Measurements from ENCODE around the gene XRCC6.
A peak's percentile ranks its signal among the peaks of the same experiment; 100 is the strongest.
"Not testable (repeated sequence)": the region's sequence is repeated elsewhere in the genome, so short reads cannot be mapped to it uniquely, and the experiment has no call there.

Gene XRCC6

DNA sequence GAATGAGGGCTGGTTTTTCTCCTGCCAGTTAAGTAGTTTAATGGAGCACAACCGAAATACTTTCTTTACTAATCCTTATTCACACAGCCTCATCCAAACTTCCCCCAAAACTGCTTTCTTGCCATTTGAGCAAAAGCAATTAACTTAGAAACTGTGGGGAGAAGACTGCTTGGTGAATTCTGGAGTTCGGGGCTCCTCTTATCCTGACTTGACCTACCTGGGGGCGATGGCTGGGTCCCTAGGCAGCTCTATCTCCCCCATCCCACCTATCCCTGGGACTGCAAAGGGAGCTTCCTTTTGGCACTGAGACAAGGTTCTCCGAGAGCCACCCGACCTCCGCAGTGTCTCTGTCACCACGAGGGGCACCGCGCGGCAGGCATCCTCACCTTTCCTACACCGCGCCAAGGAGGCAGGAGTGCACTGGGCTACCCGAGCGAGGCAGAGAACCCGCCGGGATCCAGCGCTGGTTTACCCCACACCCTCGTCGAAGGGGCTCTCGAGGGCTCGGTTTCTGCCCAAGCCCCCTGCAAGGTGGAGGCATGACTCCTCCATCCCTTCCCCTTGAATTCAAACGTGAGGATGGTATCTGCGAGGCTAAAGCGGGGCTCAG is 1.0 kb upstream of the XRCC6 start:
- H3K9me3 Mint-ChIP-seq = no peaks in the 10 kb centered on the region
- peak overlapping the region; percentile 99 for H3K27ac Mint-ChIP-seq
- H3K36me3 Mint-ChIP-seq = peaks cover 22% of the 10 kb centered on the region
- peak; percentile 67 for DNase-seq
- peaks cover 42% of the 10 kb centered on the region for H3K4me1 Mint-ChIP-seq
- no peaks in the 10 kb centered on the region for H3K27me3 Mint-ChIP-seq
- peak overlapping the region; percentile 99 for H3K4me3 Mint-ChIP-seq
- CTCF ChIA-PET = interaction anchor here (1.0 to 1.4 kb wide), 3 partner anchors 46 to 77 kb away, joined by 3 to 7 read pairs (median 4); partner anchors contain the start of gene POLR3H

DNA sequence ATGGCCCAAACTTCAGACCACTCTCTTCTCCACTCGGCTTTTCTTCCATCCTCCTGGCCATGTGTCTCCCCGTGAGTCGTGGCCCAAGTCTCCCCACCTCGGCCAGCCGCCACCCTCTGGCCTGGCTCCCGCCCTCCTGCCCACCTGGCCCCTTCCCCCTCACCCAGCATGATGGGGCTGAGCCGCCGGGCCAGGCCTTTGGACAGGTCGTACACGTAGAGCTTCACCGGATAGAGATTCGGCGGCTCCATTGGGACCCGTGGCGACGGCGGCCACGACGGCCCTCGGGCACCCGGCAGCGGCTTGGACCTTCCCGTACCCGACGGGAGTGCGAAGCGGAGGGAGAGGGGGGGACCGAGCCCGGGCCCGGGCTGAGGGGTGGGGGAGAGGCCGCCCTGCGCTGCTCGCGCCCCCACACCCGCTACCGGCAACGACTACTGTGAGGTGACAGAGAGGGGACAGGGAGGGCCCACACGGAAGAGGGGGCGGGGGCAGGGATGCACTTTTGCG is 451 bp upstream of the XRCC6 start, which contains the start of gene DESI1:
Gene DESI1 (minus strand): TSS at position 455 of the 510 bp plus-strand sequence. CDS start 204 bp downstream, at position 251.
- H3K27ac Mint-ChIP-seq = peak within 1 kb of the TSS; percentile 99
- no peaks in the 10 kb centered on the region for H3K9me3 Mint-ChIP-seq
- no peaks in the 10 kb centered on the region for H3K27me3 Mint-ChIP-seq
- peaks cover 24% of the 10 kb centered on the region for H3K36me3 Mint-ChIP-seq
- peaks cover 44% of the 10 kb centered on the region for H3K4me1 Mint-ChIP-seq
- H3K4me3 Mint-ChIP-seq = peak within 1 kb of the TSS; percentile 99
- CTCF ChIA-PET = interaction anchor here (1.4 kb wide), 1 partner anchor 77 kb away, joined by 4 read pairs; the partner anchor contains the start of gene POLR3H
- DNase-seq = no peak

DNA sequence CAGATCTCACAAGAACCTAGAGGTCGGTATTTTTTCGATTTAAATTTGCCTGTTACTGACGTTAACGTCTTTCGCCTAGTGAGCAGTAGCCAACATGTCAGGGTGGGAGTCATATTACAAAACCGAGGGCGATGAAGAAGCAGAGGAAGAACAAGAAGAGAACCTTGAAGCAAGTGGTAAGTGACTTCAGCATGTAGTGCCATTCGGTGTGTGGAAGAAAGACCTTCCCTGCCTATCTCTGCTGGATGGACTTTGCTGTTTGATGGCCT is 750 bp downstream of the XRCC6 start:
- H3K4me3 Mint-ChIP-seq = peak overlapping the region; percentile 99
- H3K4me1 Mint-ChIP-seq = peaks cover 44% of the 10 kb centered on the region
- H3K36me3 Mint-ChIP-seq = peaks cover 26% of the 10 kb centered on the region
- no peaks in the 10 kb centered on the region for H3K27me3 Mint-ChIP-seq
- no peaks in the 10 kb centered on the region for H3K9me3 Mint-ChIP-seq
- peak overlapping the region; percentile 99 for H3K27ac Mint-ChIP-seq
- CTCF ChIA-PET = no interaction called here
- DNase-seq = no peak

DNA sequence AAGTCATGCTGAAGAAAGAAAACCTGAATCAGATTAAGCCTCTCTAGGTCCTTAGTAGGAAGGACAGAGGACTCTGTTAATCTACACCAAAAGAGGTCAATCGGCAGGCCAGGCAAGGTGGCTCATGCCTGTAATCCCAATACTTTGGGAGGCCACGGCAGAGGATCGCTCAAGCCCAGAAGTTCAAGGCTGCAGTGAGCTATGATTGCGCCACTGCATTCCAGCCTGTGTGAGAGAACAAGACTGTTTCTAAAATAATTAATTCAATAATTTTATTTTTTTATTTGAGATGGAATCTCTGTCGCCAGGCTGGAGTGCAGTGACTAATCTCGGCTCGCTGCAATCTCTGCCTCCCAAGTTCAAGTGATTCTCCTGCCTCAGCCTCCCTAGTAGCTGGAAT is 4.5 kb downstream of the XRCC6 start:
- H3K27ac Mint-ChIP-seq = no peak overlapping the region
- H3K4me3 Mint-ChIP-seq = no peak overlapping the region
- H3K27me3 Mint-ChIP-seq = no peaks in the 10 kb centered on the region
- DNase-seq = no peak
- H3K36me3 Mint-ChIP-seq = peaks cover 50% of the 10 kb centered on the region
- CTCF ChIA-PET = interaction anchor here (0.8 to 1.5 kb wide), 2 partner anchors 41 to 72 kb away, joined by 3 read pairs; no protein-coding TSS in a partner anchor
- H3K9me3 Mint-ChIP-seq = no peaks in the 10 kb centered on the region
- H3K4me1 Mint-ChIP-seq = peaks cover 22% of the 10 kb centered on the region

DNA sequence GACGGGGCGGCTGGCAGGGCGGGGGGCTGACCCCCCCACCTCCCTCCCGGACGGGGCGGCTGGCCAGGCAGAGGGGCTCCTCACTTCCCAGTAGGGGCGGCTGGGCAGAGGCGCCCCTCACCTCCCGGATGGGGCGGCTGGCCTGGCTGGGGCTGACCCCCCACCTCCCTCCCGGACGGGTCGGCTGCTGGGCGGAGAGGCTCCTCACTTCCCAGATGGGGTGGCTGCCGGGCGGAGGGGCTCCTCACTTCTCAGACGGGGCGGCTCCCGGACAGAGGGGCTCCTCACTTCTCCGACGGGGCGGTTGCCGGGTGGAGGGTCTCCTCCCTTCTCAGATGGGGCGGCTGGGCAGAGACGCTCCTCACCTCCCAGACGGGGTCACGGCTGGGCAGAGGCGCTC is 10.0 kb downstream of the XRCC6 start:
- H3K4me3 Mint-ChIP-seq, H3K27me3 Mint-ChIP-seq, H3K4me1 Mint-ChIP-seq, H3K9me3 Mint-ChIP-seq, CTCF ChIA-PET, DNase-seq, H3K27ac Mint-ChIP-seq: not testable (repeated sequence)
- peaks cover 59% of the 10 kb centered on the region for H3K36me3 Mint-ChIP-seq

DNA sequence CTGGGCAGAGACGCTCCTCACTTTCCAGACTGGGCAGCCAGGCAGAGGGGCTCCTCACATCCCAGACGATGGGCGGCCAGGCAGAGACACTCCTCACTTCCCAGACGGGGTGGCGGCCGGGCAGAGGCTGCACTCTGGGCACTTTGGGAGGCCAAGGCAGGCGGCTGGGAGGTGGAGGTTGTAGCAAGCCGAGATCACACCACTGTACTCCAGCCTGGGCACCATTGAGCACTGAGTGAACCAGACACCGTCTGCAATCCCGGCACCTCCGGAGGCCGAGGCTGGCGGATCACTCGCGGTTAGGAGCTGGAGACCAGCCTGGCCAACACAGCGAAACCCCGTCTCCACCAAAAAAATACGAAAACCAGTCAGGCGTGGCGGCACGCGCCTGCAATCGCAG is 10.5 kb downstream of the XRCC6 start:
- H3K4me3 Mint-ChIP-seq, H3K9me3 Mint-ChIP-seq, DNase-seq, H3K4me1 Mint-ChIP-seq, H3K27ac Mint-ChIP-seq, H3K27me3 Mint-ChIP-seq, CTCF ChIA-PET: not testable (repeated sequence)
- peaks cover 64% of the 10 kb centered on the region for H3K36me3 Mint-ChIP-seq

DNA sequence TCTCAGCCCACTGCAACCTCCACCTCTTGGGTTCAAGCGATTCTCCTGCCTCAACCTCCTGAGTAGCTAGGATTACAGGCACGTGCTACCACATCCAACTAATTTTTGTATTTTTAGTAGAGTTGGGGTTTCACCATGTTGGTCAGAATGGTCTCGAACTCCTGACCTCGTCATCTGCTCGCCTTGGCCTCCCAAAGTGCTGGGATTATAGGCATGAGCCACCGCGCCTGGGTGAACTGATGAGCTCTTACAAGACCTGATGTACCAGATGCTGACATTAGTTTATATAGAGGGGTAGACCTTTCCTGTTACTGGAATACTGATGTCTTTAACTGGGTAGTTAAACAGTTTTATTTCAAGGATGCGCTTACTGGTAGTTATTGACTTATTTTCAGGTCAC is 13.5 kb downstream of the XRCC6 start:
- H3K27me3 Mint-ChIP-seq, H3K4me3 Mint-ChIP-seq, CTCF ChIA-PET, H3K9me3 Mint-ChIP-seq, H3K4me1 Mint-ChIP-seq, H3K27ac Mint-ChIP-seq, DNase-seq: not testable (repeated sequence)
- H3K36me3 Mint-ChIP-seq = peaks cover 53% of the 10 kb centered on the region

DNA sequence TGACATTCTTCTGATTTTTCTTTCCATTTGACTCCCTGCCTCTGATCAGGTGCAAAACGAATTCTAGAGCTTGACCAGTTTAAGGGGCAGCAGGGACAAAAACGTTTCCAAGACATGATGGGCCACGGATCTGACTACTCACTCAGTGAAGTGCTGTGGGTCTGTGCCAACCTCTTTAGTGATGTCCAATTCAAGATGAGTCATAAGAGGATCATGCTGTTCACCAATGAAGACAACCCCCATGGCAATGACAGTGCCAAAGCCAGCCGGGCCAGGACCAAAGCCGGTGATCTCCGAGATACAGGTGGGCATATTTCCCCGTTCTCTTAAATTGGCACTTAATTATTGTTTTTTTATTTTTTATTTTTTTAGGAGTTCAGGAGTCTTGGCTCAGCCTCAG is 15.4 kb downstream of the XRCC6 start:
- Mint-ChIP-seq H3K4me3 (no peak overlapping the region), H3K27me3 (no peaks in the 10 kb centered on the region), H3K36me3 (peaks cover 55% of the 10 kb centered on the region), H3K9me3 (no peaks in the 10 kb centered on the region), H3K27ac (no peak overlapping the region), H3K4me1 (no peaks in the 10 kb centered on the region)
- CTCF ChIA-PET = interaction anchor here (1.6 kb wide), 1 partner anchor 31 kb away, joined by 5 read pairs; no protein-coding TSS in a partner anchor
- DNase-seq = no peak

DNA sequence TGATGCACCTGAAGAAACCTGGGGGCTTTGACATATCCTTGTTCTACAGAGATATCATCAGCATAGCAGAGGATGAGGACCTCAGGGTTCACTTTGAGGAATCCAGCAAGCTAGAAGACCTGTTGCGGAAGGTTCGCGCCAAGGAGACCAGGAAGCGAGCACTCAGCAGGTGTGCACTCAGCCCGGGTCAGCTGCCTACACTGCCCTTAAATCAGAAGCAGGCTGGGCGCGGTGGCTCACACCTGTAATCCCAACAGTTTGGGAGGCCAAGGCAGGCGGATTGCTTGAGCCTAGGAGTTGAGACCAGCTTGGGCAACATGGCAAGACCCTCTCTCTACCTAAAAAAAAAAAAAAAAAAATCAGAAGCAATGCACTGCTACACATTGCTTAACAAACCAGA is 16.5 kb downstream of the XRCC6 start:
- H3K4me1 Mint-ChIP-seq, H3K27me3 Mint-ChIP-seq, H3K4me3 Mint-ChIP-seq, H3K27ac Mint-ChIP-seq, H3K9me3 Mint-ChIP-seq, DNase-seq: not testable (repeated sequence)
- CTCF ChIA-PET = interaction anchor here (1.6 kb wide), 1 partner anchor 29 kb away, joined by 5 read pairs; no protein-coding TSS in a partner anchor
- peaks cover 60% of the 10 kb centered on the region for H3K36me3 Mint-ChIP-seq

DNA sequence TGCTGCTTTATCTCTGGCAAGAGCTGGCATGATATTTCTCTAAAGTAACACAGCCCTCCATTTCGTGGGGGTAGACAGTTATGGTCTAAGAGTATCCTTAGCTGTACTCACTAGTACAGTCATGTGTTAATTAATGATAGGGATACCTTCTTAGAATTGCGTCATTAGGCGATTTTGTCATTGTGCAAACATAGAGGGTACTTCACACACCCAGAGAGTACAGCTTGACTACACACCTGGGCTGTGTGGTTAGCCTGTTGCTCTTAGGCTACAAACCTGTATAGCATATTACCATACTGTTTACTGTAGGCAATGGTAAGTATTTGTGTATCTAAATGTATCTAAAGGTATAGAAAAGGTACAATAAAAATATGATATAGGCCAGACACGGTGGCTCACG is 17.0 kb downstream of the XRCC6 start:
- Mint-ChIP-seq H3K27ac (no peak overlapping the region), H3K27me3 (no peaks in the 10 kb centered on the region), H3K36me3 (peaks cover 63% of the 10 kb centered on the region), H3K4me1 (no peaks in the 10 kb centered on the region), H3K9me3 (no peaks in the 10 kb centered on the region), H3K4me3 (no peak overlapping the region)
- CTCF ChIA-PET = interaction anchor here (1.6 kb wide), 1 partner anchor 29 kb away, joined by 5 read pairs; no protein-coding TSS in a partner anchor
- no peak for DNase-seq

DNA sequence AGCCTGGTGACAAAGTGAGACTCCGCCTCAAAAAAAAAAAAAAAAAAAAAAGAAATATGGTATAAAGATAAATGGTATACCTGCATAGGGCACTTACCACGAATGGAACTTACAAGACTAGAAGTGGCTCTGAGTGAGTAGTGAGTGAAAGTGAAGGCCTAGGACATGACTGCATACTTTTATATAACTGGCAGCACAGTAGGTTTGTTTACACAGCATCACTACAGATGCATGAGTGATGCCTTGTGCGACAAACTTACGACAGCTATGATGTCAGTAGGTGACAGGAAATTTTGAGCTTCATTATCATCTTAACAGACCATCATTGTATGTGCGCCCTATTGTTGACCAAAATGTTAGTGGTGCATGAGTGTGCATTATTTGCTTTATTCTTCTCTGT is 17.7 kb downstream of the XRCC6 start:
- peaks cover 60% of the 10 kb centered on the region for H3K36me3 Mint-ChIP-seq
- H3K27me3 Mint-ChIP-seq = no peaks in the 10 kb centered on the region
- CTCF ChIA-PET = no interaction called here
- H3K27ac Mint-ChIP-seq = no peak overlapping the region
- no peaks in the 10 kb centered on the region for H3K9me3 Mint-ChIP-seq
- no peak overlapping the region for H3K4me3 Mint-ChIP-seq
- H3K4me1 Mint-ChIP-seq = no peaks in the 10 kb centered on the region
- no peak for DNase-seq

DNA sequence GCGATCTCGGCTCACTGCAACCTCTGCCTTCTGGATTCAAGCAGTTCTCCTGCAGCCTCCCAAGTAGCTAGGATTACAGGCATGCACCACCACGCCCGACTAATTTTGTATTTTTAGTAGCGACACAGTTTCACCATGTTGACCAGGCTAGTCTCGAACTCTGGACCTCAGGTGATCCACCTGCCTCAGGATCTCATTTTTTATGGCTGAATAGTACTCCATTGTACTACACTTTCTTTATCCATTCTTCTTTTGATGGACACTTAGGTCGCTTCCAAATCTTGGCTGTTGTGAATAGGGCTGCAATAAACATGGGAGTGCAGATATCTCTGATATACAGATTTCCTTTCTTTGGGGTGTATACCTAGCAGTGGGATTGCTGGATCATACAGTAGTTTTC is 20.8 kb downstream of the XRCC6 start:
- CTCF ChIA-PET = no interaction called here
- H3K4me1 Mint-ChIP-seq = no peaks in the 10 kb centered on the region
- H3K9me3 Mint-ChIP-seq = no peaks in the 10 kb centered on the region
- peaks cover 46% of the 10 kb centered on the region for H3K36me3 Mint-ChIP-seq
- no peak overlapping the region for H3K27ac Mint-ChIP-seq
- no peaks in the 10 kb centered on the region for H3K27me3 Mint-ChIP-seq
- H3K4me3 Mint-ChIP-seq = no peak overlapping the region
- no peak for DNase-seq

DNA sequence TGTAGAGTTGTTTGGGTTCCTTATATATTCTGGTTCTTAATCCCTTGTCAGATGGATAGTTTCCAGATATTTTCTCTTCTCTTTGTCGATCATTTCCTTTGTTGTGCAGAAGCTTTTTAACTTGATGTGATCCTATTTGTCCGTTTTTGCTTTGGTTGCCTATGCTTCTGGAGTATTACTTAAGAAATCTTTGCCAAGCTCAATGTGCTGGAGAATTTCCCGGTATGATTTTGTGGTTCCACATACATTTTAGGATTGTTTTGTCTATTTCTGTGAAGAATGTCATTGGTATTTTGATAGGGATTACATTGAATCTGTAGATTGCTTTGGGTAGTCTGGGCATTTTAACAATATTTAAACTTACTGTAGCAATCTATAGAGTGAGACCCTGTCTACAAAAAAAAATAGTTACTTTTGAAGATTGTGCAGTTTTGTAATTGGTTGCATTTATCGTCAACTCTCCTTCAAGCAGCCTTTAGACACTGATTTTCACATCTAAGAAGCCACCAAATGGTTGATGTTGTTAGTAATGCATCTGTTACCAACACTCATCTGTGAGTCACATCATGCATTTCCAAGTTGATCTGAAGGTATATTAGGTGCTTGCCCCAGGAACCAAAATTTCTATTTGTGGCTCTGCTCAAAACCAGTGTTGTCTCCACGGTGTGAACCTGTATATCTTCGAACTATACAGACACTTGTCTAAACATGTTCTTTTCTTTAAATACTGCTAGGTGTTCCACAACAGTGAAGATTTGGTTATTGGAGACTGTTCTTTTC is 21.4 kb downstream of the XRCC6 start:
- DNase-seq = no peak
- Mint-ChIP-seq H3K27me3 (no peaks in the 10 kb centered on the region), H3K4me3 (no peak overlapping the region), H3K9me3 (no peaks in the 10 kb centered on the region), H3K36me3 (peaks cover 44% of the 10 kb centered on the region), H3K4me1 (no peaks in the 10 kb centered on the region), H3K27ac (no peak overlapping the region)
- CTCF ChIA-PET = no interaction called here

DNA sequence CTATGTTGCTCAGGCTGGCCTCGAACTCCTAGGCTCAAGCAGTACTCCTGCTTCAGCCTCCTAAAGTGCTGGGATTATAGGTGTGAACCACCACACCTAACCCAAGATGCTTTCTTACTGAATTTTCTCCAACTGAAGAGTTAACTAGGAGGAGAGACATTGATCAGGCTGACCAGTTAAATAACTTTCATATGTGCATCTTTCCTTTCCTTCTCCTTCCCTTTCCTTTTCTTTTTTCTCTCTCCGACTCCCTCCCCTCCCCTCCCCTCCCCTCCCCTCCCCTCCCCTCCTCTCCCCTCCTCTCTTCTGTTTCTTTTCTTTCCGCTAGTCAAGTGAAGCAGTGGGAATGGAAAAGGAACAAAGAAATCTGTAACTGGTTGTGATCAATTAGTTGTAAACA is 26.7 kb downstream of the XRCC6 start:
- Mint-ChIP-seq H3K4me1 (peaks cover 6% of the 10 kb centered on the region), H3K27ac (no peak overlapping the region), H3K9me3 (no peaks in the 10 kb centered on the region), H3K36me3 (peaks cover 37% of the 10 kb centered on the region), H3K4me3 (no peak overlapping the region), H3K27me3 (no peaks in the 10 kb centered on the region)
- no peak for DNase-seq
- CTCF ChIA-PET = no interaction called here

DNA sequence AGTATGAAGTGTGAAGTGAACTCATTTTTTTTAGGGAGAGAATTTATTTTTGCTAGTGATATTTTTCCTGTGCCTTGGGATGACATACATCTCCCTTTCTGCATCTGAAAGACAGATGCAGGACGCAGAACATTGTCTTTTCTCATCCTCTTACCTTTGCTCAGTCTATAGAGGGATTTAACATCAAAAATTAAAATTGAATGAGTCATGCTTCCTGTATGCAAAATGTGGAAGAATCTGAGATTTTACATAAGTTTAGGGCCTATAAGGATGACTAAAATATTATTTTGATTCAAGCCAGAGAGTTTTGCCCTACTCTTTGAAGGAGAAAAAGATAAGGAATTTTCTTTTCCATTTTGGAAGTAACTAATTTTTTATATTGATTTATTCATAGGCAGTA is 27.3 kb downstream of the XRCC6 start:
- no peak for DNase-seq
- H3K27ac Mint-ChIP-seq = peak overlapping the region; percentile 11
- no peaks in the 10 kb centered on the region for H3K9me3 Mint-ChIP-seq
- peaks cover 6% of the 10 kb centered on the region for H3K4me1 Mint-ChIP-seq
- no peak overlapping the region for H3K4me3 Mint-ChIP-seq
- CTCF ChIA-PET = no interaction called here
- H3K27me3 Mint-ChIP-seq = no peaks in the 10 kb centered on the region
- peaks cover 38% of the 10 kb centered on the region for H3K36me3 Mint-ChIP-seq

Data from activated naive CD4-positive, alpha-beta T cell treated with anti-CD3 and anti-CD28 coated beads, Interleukin-2, amount 10 ng/mL, durations not matched to agents 7 days and 5 days (primary cell).